GM21786 (cell line): Measurements from ENCODE around the gene TET3.
A peak's percentile ranks its signal among the peaks of the same experiment; 100 is the strongest.

Source experiments
- ATAC-seq: cut with Tn5 transposase; IDR thresholded peaks from one replicate; pipeline ENCODE4 v1.9.1; 2021; ENCODE audit not compliant: unreplicated experiment

Gene TET3

GRCh38 chr2:73963385-73964120, 21.2 kb upstream of the TET3 start:
- peak; percentile 76 for ATAC-seq

- no peak for ATAC-seq
These were observed 20.5 kb upstream of the TET3 start for GRCh38 chr2:73964223-73964622.

GRCh38 chr2:73965053-73965452, 19.7 kb upstream of the TET3 start:
- ATAC-seq: no peak

- ATAC-seq: no peak
These were observed 16.3 kb upstream of the TET3 start for GRCh38 chr2:73968357-73968937.

GRCh38 chr2:73969356-73969755, 15.4 kb upstream of the TET3 start:
- ATAC-seq: no peak

- ATAC-seq: no peak
These were observed 14.4 kb upstream of the TET3 start for GRCh38 chr2:73970141-73970803.

GRCh38 chr2:73970850-73971471, 13.7 kb upstream of the TET3 start:
- peak; percentile 85 for ATAC-seq

GRCh38 chr2:73971722-73972121, 13.0 kb upstream of the TET3 start:
- ATAC-seq: no peak

GRCh38 chr2:73972846-73973245, 11.9 kb upstream of the TET3 start:
- ATAC-seq: no peak

- no peak for ATAC-seq
These were observed 9.0 kb upstream of the TET3 start for GRCh38 chr2:73975731-73976130.

GRCh38 chr2:73976803-73977202, 7.9 kb upstream of the TET3 start:
- ATAC-seq: no peak

GRCh38 chr2:73977466-73977865, 7.2 kb upstream of the TET3 start:
- no peak for ATAC-seq

GRCh38 chr2:73979021-73979420, 5.7 kb upstream of the TET3 start:
- peak; percentile 46 for ATAC-seq

GRCh38 chr2:73979686-73980085, 5.0 kb upstream of the TET3 start:
- no peak for ATAC-seq

- no peak for ATAC-seq
These were observed 4.1 kb upstream of the TET3 start for GRCh38 chr2:73980566-73980965.

GRCh38 chr2:73981081-73982001, 3.4 kb upstream of the TET3 start:
- ATAC-seq: no peak

GRCh38 chr2:73982140-73982617, 2.5 kb upstream of the TET3 start:
- ATAC-seq: no peak

GRCh38 chr2:73983322-73984202, 1.1 kb upstream of the TET3 start:
- no peak for ATAC-seq

- no peak for ATAC-seq
These were observed 205 bp downstream of the TET3 start for GRCh38 chr2:73984922-73985307.
